Loucy (cell line): ENCODE data around the gene LARP4B.

Source experiments
- H2AFZ ChIP-seq: fragments of 200-600 bp; sonication (generic); 2 replicates; pipeline ENCODE4 v1.6.0; 2016; ENCODE audit warnings: antibody characterized with exemption, mild to moderate bottlenecking, low read length, moderate library complexity
- H3F3A ChIP-seq: fragments of 200-600 bp; 2 replicates; pipeline ENCODE4 v1.6.0; 2016; ENCODE audit warnings: antibody characterized with exemption, low read depth, mild to moderate bottlenecking
- H3K27me3 ChIP-seq: fragments of 200-600 bp; sonication (generic); 2 replicates; pipeline ENCODE4 v1.6.1; 2014; ENCODE audit warnings: low read length, mild to moderate bottlenecking; ENCODE audit not compliant: insufficient read depth, poor library complexity, severe bottlenecking
- H3K36me3 ChIP-seq: fragments of 200-600 bp; sonication (generic); 2 replicates; pipeline ENCODE4 v1.6.1; 2016; ENCODE audit warnings: low read length; ENCODE audit not compliant: insufficient read depth
- H3K4me1 ChIP-seq: fragments of 200-600 bp; sonication (generic); 2 replicates; pipeline ENCODE4 v1.5.1; 2014; ENCODE audit warnings: low read length, mild to moderate bottlenecking; ENCODE audit not compliant: insufficient read depth, poor library complexity, severe bottlenecking
- H3K4me2 ChIP-seq: fragments of 200-600 bp; sonication (generic); 2 replicates; pipeline ENCODE4 v1.6.0; 2014; ENCODE audit warnings: antibody characterized with exemption, low read length, low read depth, mild to moderate bottlenecking; ENCODE audit not compliant: poor library complexity, severe bottlenecking
- H3K4me3 ChIP-seq: fragments of 200-600 bp; sonication (generic); 2 replicates; pipeline ENCODE4 v1.5.1; 2014; ENCODE audit warnings: low read length, mild to moderate bottlenecking, mixed read lengths; ENCODE audit not compliant: poor library complexity, severe bottlenecking
- H3K79me2 ChIP-seq: fragments of 200-600 bp; sonication (generic); 2 replicates; pipeline ENCODE4 v1.6.1; 2014; ENCODE audit warnings: low read length; ENCODE audit not compliant: insufficient read depth
- H3K9ac ChIP-seq: fragments of 200-600 bp; sonication (generic); 2 replicates; pipeline ENCODE4 v1.6.0; 2014; ENCODE audit warnings: mild to moderate bottlenecking, low read depth, low read length, moderate library complexity; ENCODE audit not compliant: poor library complexity, severe bottlenecking
- H3K9me2 ChIP-seq: fragments of 200-600 bp; sonication (generic); replicated peaks from 2 replicates; pipeline ENCODE4 v1.6.1; 2016; ENCODE audit warnings: low read depth, low read length, mixed read lengths
- H3K9me3 ChIP-seq: fragments of 200-600 bp; sonication (generic); 2 replicates; pipeline ENCODE4 v1.6.1; 2014; ENCODE audit warnings: mild to moderate bottlenecking, antibody characterized with exemption, low read length, low read depth; ENCODE audit not compliant: insufficient read depth
- H4K20me1 ChIP-seq: fragments of 200-600 bp; sonication (generic); 2 replicates; pipeline ENCODE4 v1.6.0; 2014; ENCODE audit warnings: antibody characterized with exemption, low read length, mild to moderate bottlenecking; ENCODE audit not compliant: insufficient read depth, poor library complexity, severe bottlenecking
- CTCF ChIP-seq: fragments of 200-600 bp; sonication (generic); conservative IDR thresholded peaks from 2 replicates; pipeline ENCODE4 v1.5.1; 2014; ENCODE audit warnings: mild to moderate bottlenecking, antibody characterized with exemption, low read length
- EZH2phosphoT487 ChIP-seq: fragments of 200-600 bp; IDR thresholded peaks from 2 replicates; pipeline ENCODE4 v1.6.1; 2018; ENCODE audit warnings: antibody characterized with exemption, mild to moderate bottlenecking, moderate library complexity, borderline replicate concordance

Gene LARP4B

GRCh38 chr10:955127-955819, 23.8 kb upstream of the LARP4B start:
- Histone ChIP-seq H3K4me3 (no peak overlapping the region), H2AFZ (no peak overlapping the region; the same call in 1 of the 2 replicates), H3F3A (no peaks in the 10 kb centered on the region), H3K4me2 (no peak overlapping the region), H3K9me3 (no peaks in the 10 kb centered on the region), H3K27me3 (no peaks in the 10 kb centered on the region), H3K36me3 (no peaks in the 10 kb centered on the region), H3K79me2 (no peaks in the 10 kb centered on the region), H3K9ac (no peak overlapping the region), H3K9me2 (no peaks in the 10 kb centered on the region), H3K4me1 (no peaks in the 10 kb centered on the region), H4K20me1 (no peaks in the 10 kb centered on the region)
- TF ChIP-seq CTCF (no peak), EZH2phosphoT487 (no peak)

DNA sequence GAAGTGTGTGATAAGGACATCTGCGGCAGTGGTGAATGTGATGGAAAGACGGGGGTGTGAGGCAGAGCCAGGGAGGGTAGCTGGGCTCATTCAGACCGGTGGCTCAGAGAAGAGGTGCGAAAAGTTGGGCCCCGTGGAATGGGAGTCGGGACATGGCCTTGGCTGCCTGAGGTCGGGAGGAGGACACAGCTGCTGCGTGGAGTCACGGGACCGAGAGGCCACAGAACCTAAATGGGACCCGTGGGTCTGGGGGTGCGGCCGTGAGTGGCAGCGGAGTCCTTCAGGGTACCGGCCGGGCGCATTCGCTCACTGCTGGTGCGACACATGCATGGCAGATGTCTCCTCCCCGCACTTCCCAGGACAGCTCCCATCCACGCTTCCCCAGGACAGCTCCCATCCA, 22.9 kb upstream of the LARP4B start:
- H3K4me3 ChIP-seq, result no peak overlapping the region
- H4K20me1 ChIP-seq, result no peaks in the 10 kb centered on the region
- H3K9me2 ChIP-seq, result no peaks in the 10 kb centered on the region
- H3K79me2 ChIP-seq, result no peaks in the 10 kb centered on the region
- no peaks in the 10 kb centered on the region for H3K27me3 ChIP-seq
- H2AFZ ChIP-seq, result no peak overlapping the region
- H3K36me3 ChIP-seq, result no peaks in the 10 kb centered on the region
- no peaks in the 10 kb centered on the region for H3K9me3 ChIP-seq
- no peaks in the 10 kb centered on the region for H3F3A ChIP-seq
- H3K4me1 ChIP-seq, result no peaks in the 10 kb centered on the region
- H3K9ac ChIP-seq, result no peak overlapping the region
- H3K4me2 ChIP-seq, result no peak overlapping the region
- TF ChIP-seq CTCF, result no peak
- TF ChIP-seq EZH2phosphoT487, result no peak

GRCh38 chr10:953836-954235, 22.3 kb upstream of the LARP4B start:
- no peak overlapping the region for H3K9ac ChIP-seq
- H3K4me2 ChIP-seq, result no peak overlapping the region
- H3K4me1 ChIP-seq, result no peaks in the 10 kb centered on the region
- H3K4me3 ChIP-seq, result no peak overlapping the region
- no peaks in the 10 kb centered on the region for H3K9me3 ChIP-seq
- TF ChIP-seq EZH2phosphoT487, result no peak
- H4K20me1 ChIP-seq, result no peaks in the 10 kb centered on the region
- H3K27me3 ChIP-seq, result no peaks in the 10 kb centered on the region
- H3K9me2 ChIP-seq, result no peaks in the 10 kb centered on the region
- no peaks in the 10 kb centered on the region for H3K79me2 ChIP-seq
- H2AFZ ChIP-seq, result no peak overlapping the region
- no peaks in the 10 kb centered on the region for H3K36me3 ChIP-seq
- no peaks in the 10 kb centered on the region for H3F3A ChIP-seq

- Histone ChIP-seq H3K9ac (no peak overlapping the region), H3K9me2 (no peaks in the 10 kb centered on the region), H3K79me2 (no peaks in the 10 kb centered on the region), H3K9me3 (no peaks in the 10 kb centered on the region), H3K4me2 (no peak overlapping the region), H3K36me3 (no peaks in the 10 kb centered on the region), H2AFZ (no peak overlapping the region), H3K4me3 (no peak overlapping the region), H3K27me3 (no peaks in the 10 kb centered on the region), H3K4me1 (peaks cover under 1% of the 10 kb centered on the region), H3F3A (no peaks in the 10 kb centered on the region), H4K20me1 (no peaks in the 10 kb centered on the region)
- TF ChIP-seq CTCF, result no peak
- no peak for TF ChIP-seq EZH2phosphoT487
Observed at GRCh38 chr10:949446-949845, 17.9 kb upstream of the LARP4B start.
